GM18502 (cell line): Measurements from ENCODE around the gene IGLL1.
"Not testable (repeated sequence)": the region's sequence is repeated elsewhere in the genome, so short reads cannot be mapped to it uniquely, and the experiment has no call there.

Source experiments
- ATAC-seq: cut with Tn5 transposase; IDR thresholded peaks from one replicate; pipeline ENCODE4 v1.9.1; 2021; ENCODE audit warnings: mild to moderate bottlenecking; ENCODE audit not compliant: unreplicated experiment, poor library complexity

Gene IGLL1

DNA sequence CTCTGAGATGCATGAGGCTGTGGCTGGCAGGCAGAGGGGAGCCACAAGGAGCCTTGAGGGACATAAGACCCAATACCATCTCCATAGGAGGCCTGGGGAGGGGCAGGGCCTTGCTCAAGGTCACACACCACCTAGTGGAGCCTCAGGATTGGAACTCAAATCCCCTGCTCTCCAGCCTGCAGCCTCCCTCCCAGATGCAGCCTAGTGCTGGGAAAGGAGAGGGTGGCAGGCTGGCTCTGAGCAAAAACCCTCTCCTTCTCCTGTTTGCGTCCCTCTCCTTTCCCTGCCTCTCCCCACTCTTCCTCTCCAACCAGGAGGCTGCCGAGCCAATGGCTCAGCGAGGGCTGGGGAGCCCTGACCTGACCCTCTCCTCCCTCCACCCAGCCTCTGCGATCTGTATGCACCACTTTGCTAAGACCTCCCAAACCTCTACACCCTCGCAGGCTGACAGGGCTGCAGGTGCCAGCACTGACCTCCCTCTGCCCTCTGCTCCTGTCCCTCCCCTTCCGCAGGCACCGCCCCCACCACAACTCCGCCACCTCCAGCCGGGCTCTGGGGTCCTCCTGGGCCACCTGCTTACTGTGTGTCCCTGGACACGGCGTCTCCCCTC lies 14.7 kb downstream of the IGLL1 start:
- ATAC-seq: no peak

DNA sequence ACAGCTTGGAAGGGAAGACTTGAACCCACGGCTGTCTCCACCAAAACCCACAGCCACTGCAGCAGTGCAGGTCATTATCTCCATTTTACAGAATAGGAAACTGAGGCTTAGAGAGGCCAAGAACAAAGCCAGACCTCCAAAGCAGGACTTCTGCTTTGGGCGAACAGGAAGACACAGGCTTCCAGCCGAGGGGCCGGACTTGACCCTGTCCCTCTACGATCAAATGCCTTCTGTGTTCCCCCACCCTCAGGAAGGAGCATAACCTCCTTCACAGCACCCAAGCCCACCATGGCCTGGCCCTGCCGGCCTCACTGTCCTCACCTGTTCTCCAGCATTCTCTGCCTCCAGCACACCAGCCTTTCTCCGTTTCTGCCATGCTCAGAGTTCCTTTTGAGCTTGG lies 15.8 kb downstream of the IGLL1 start:
- ATAC-seq: no peak

DNA sequence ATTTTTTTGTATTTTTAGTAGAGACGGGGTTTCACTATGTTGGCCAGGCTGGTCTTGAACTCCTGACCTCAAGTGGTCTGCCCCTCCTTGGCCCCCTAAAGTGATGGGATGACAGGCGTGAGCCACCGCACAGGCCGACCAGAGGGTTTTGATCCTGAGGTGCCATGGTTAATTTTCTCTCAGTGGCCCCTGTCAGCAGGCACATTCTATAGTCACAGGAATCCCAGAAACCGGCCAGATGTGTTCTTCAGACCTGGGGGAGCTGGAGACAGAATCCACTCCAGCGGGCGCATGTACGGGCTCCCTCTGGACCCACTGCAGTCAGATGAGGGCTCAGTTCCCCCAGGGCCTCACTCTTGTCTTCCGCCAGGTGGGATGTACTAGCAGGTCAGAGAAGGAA lies 17.0 kb downstream of the IGLL1 start:
- no peak for ATAC-seq

DNA sequence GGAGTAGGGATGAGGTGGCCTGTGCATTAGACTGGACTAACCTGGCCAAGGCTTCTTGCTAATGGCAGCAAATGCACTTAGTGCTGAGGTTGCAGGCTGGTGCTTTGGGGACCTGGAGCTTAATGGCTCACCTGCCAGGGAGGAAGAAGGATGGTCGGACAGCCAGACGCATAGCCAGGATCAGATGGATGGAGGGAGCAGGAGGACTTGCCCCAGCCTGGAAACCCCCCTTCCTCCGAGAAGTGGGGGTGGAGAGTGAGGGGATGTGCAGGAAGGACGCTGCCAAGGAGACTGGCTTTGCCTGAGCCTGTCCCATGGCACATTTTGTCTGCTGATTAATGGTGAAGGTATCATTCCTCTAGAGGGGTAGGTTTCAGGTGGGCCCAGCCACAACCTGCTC lies 17.9 kb downstream of the IGLL1 start:
- no peak for ATAC-seq

DNA sequence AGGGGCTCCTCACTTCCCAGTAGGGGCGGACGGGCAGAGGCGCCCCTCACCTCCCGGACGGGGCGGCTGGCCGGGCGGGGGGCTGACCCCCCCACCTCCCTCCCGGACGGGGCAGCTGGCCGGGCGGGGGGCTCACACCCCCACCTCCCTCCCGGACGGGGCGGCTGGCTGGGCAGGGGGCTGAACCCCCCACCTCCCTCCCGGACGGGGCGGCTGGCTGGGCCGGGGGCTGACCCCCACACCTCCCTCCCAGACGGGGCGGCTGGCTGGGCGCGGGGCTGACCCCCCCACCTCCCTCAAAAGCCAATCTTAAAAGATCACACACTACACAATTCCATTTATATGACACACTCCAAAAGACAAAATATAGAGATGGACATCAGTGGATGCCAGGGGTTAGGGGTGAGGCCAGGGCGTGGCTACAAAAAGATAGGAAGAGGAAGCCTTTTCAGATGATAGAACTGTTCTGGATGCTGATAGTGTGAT lies 19.0 kb downstream of the IGLL1 start:
- ATAC-seq: not testable (repeated sequence)

DNA sequence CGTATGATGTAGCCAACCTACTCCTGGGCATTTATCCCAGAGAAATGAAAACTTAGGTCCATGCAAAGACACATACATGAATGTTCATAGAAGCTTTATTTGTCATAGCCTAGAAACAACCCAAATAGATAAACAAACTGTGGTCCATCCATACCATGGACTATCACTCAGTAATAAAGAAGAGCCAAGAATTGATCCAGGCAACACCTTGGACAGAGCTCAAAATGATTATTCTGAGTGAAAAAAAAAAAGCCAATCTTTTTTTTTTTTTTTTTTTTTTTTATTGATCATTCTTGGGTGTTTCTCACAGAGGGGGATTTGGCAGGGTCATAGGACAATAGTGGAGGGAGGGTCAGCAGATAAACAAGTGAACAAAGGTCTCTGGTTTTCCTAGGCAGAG lies 19.9 kb downstream of the IGLL1 start:
- not testable (repeated sequence) for ATAC-seq

DNA sequence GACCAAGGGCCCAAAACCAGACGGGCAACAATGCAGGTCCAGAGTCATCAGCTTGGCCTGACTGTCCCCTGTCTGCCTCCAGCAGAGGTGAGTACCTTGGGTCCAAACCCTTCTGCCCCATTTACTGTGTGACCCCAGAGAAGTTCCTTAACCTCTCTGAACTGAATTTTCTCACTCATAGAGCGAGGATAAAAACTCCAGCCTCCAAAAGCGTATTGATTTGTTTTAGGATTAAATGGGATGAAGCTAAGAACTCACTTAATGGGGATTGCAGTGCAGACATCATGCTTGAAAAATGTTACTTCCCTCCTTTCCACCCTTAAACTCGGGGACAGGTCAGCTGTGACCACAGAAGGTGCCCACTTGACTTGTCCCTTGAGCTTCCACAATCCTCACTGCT lies 22.6 kb downstream of the IGLL1 start:
- no peak for ATAC-seq

DNA sequence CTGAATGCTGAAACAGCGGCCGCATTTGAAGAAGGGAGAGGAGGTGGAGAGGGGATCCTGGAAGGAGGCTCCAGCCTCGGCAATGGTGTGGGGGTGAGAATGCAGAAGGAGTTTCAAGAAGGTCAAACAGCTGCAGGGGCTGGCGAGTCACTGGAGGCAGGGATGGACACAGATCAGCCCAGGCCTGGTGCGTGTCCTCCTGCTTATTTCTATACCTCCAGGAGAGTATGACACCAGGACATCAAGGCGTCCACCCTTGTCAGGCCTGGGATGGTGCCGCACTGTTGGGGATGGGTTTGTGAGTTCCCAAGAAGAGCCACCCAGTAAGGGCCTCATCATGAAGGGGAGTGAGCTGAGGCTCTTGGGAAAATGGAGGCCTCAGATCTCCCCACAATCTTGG lies 23.1 kb downstream of the IGLL1 start:
- ATAC-seq: no peak

DNA sequence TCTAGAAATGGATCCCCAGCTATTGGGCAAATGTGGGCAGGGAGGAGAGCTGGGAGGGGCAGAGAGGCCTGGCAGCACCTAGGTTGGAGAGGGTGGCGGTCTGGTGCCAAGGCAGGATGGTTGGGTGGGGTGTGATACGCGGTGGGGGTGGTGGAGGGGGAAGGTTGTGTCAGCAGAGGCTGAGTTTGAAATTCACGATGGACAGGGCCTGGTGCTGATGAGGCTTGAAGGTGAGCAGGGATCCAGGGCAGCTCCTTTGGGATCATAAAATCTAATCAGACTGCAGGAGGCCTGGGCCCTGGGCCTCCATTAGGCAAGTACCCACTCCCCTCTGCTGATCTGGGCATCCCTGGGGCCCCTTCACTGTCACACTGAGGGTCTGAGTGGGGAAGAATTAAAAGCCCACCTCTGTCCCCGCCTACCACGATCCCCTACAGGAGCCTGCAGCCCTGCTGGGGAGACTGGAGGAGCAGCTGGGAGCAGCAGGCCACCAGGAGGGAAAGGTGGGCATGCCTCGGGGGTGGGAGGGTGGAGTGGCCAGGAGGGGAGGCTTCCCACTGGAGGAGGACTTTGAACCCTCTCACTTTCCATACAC lies 24.0 kb downstream of the IGLL1 start:
- ATAC-seq: no peak

DNA sequence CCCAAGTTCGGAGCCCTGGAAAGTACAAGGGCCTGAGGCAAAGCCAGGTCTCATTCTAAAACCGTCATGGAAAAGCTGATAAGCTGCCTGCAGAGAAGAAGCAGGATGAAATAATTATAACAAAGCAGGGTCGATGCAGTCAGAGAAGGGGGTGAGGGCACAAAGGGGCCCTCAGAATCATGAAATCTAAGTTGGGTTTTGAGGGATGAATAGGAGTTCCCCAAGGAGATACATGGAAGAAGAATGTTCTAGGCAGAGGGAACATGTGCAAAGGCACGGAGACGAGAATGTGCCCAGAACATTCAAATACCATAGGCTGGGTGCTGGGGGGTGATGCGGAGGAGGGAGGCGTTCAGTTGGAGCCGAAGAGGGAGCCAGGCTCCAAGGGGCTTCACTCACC lies 25.0 kb downstream of the IGLL1 start:
- no peak for ATAC-seq

DNA sequence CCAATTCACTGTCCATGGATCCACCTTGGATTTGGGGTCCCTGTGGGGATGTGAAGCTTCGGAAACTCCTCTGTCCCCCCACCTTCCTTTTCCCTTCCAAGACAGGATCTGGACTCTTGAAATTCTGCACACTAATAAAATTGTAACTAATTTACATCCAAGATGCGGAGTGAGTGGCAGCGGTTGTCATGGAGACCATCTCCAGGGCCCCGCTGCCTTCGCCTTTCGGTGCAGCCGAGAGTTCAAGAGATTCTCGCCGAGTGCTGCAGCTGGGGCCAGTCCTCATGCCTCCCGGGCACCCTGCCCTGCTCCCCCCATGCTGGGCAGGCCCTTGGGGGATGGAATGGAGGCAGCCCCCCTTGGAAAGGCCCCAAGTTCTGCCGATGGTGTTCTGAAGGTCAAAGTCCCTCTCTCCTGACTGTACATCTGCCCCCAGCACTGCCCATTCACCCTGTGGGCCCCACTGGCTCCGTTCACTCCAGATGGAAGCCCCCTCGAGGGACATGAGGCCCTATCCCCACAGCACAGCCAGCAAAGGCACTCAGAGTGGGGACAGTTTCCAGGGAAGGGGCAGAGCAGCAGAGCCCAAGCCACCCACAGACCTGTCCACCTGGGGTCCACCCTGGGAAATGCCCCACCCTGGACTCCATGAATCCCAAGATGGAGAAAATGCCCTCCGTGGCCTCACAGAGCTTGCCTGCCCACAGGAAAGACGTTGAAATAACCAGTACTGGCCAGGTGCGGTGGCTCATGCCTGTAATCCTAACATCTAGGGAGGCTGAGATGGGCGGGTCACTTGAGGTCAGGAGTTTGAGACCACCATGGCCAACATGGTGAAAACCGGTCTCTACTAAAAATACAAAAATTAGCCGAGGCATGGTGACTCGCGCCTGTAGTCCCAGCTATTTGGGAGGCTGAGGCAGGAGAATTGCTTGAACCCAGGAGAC lies 25.9 kb downstream of the IGLL1 start:
- ATAC-seq: no peak

DNA sequence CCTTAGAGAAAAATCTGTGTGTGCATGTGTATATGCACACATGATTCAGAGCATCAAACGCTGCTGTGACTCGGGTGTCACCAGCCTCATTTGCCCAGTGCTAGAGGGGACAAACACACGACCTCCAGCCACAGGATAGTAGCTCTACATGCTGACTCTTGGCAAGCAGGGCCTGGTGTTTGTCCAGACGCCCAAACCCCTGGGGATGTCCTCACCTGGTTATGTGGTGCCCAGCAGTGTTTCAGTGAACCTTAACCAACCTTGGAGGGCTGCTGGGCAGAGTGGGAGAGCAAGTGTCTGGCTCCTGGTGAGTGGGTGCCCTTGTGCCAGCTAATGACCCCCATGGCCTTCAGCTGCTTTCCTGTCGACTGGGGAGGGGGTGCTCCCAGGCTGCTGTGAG lies 26.7 kb downstream of the IGLL1 start:
- ATAC-seq: no peak

DNA sequence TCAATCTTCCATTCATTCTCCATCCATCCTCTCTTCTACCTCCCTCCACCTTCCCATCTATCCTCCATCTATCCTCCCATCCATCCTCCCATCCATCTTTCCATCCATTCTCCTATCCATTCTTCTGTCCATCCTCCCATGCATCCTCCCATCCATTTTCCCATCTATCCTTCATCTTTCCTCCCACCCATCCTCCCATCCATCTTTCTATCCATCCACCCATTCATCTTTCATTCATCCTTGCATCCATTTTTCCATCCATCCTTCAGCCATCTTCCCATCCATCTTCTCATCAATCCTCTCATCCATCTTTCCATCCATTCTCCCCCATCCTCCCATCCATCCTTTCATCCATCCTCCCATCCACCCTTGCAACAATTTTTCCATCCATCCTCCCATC lies 27.5 kb downstream of the IGLL1 start:
- no peak for ATAC-seq

DNA sequence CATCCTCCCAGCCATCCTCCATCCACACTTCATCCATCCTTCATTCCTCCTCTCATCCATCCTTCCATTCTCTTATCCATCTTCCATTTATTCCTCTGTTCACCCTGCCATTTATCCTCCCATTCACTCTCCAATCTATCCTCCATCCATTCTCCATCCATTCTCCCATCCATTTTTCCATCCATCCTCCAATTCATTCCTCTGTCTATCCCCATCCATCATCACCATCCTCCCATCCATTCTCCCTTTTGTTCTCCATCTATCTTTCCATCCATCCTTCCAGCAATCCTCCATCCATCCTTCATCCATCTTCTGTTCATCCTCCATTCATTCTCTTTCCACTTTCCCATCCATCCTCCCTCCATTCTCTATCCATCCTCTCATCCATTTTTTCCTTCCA lies 28.7 kb downstream of the IGLL1 start:
- ATAC-seq: no peak

DNA sequence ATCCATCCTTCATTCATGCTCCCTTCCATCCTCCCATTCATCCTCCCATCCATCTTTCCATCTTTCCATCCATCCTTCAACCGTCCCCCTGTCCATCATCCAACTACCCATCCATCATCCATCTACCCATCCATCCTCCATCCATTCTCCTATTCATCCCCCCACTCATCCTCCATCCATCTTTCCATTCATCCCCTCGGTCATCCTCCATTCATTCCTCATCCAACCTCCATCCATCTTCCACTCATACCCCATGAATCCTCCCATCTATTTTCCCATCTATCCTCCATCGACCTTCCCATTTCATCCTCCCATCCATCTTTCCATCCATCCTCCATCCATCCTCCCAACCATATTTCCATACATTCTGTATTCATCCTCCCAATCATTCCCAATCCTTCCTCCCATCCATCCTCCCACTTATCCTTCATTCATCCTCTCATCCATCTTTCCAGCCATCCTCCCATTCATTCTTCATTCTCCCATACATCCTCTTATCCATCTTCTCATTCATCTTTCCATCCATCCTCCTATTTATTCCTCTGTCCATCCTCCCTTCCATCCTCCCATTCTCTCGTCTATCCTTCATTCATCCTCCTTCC lies 29.9 kb downstream of the IGLL1 start:
- no peak for ATAC-seq

DNA sequence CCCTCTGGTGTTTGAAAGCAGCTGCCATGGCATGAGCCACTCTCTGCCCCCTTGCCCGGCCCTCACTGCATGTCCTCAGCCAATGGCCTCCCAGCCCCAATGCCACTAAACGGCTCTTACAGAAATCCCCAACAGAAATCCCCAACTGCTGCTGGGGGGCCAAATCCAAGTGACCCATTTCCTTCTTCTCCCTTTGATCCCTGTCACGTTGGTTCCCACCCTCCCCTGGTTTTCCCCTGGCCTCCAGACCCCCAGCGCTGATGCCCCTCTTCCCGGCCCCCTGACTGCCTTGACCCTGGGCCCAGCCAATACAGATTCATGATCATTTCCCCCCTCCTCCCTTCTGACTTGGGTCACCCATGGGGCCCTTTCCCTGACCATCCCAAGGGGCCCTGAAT lies 30.9 kb downstream of the IGLL1 start:
- no peak for ATAC-seq

DNA sequence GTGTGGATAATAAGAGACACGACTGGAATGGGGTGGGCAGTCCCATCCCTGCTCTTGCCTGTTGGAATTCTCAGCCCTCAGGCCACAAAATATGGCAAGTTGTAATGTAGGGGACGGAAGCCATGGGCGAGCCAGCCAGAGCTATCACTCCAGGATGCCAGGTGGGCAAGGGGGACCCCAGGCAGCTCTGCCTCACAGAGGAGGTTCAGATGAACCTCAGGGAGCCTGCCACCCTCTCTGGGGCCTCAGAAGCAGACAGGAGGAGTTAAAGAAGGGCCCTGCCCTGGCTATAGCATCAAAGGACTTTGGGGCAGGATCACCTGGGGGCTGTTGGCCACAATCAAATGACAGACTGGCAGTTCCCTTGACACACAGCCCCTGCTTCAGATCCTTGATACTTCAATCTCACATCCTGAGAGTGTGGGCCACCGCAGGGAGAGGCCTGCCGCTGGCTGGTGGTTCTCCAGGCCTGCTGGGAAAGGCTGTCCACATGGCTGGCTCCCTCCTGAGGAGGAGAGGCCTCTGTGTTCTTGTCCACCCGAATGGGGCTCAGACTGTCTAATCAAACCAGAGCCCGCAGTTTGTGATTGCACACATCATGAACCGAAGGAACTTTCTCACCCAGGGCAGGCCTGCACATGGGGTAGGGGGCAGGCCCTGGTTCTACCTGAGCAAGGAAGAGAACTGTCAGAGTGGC lies 31.4 kb downstream of the IGLL1 start:
- ATAC-seq: no peak

DNA sequence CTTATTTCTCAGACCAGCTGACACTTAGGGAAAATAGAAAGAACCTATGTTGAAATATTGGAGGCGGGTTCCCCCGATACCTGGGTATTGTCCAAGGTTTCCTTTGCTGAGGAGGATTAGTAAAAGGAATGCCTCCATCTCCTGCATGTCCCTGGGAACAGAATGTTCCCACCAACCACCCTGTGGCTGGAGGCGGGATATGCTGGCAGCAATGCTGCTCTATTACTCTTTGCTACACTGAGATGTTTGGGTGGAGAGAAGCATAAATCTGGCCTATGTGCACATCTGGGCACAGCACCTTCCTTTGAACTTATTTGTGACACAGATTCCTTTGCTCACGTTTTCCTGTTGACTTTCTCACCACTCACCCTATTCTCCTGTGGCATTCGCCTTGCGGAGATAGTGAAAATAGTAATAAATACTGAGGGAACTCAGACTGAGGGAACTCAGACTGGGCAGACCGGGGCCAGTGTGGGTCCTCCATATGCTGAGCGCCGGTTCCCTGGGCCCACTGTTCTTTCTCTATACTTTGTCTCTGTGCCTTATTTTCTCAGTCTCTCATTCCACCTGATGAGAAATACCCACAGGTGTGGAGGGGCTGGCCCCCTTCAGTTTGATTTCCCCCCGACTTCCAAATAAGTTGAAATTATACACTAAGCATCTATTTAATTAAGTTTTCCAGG lies 32.1 kb downstream of the IGLL1 start:
- ATAC-seq: no peak

DNA sequence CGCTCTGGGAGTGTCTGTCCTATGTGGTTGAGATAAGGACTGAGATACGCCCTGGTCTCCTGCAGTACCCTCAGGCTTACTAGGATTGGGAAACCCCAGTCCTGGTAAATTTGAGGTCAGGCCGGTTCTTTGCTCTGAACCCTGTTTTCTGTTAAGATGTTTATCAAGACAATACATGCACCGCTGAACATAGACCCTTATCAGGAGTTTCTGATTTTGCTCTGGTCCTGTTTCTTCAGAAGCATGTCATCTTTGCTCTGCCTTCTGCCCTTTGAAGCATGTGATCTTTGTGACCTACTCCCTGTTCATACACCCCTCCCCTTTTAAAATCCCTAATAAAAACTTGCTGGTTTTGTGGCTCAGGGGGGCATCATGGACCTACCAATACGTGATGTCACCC lies 32.7 kb downstream of the IGLL1 start:
- ATAC-seq: not testable (repeated sequence)

DNA sequence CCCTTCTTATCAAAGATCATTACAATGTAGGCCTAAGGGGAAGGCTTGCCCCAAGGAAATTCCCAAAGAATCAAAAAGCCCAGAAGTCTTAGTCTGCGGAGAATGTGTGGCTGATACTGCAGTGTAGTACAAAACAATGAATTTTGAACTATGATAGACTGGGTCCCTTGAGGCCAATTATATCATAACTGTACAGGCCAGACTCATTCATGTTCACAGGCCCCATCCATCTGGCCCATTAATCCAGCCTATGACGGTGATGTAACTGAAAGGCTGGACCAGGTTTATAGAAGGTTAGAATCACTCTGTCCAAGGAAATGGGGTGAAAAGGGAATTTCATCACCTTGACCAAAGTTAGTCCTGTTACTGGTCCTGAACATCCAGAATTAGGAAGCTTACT lies 35.2 kb downstream of the IGLL1 start:
- no peak for ATAC-seq
